ENCODE data around the gene ITGA2B.
"Not testable (repeated sequence)": the region's sequence is repeated elsewhere in the genome, so short reads cannot be mapped to it uniquely, and the experiment has no call there.

Gene ITGA2B

DNA sequence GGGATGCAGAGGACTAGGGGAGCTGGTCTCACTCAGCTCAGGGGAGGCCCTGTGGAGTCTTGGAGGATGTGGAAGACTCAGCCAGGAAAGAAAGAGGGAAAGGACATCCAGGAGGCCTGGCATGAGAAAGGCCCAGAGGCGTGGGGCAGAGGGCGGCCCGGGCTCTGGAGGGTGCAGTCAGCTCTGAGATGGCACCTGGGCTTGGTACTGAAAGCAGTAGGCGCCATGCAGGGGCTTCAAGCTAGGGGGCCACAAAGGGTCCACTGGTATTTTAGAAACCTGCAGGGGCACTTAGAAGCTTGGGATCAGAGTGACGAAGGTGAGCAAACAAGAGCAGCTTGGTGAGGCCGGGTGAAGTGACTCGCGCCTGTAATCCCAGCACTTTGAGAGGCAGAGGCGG lies 31.4 kb downstream of the ITGA2B start:
- DNase-seq: no peak
- intact Hi-C loops (cut with DNase I): no loop called here

DNA sequence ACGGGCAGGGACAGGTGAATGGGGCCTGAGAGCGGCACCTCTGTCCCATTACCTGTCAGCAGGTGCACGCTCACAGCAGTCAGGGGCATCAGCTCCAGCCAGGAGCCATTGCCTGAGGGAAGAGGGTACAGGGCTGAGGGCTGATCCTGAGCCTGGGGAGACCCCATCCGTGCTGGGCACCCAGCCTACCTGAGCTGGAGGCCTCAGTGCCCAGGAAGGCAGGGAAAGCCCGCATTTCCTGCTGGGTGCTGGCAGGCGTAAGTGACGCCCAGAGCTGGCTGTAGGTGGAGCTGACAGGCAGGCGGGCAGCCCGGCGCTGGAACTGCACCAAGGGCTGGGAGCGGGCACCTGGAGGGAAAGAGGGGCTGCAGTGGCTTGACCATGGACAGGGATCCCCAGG lies 33.2 kb downstream of the ITGA2B start:
- DNase-seq: no peak
- intact Hi-C loops (cut with DNase I): no loop called here

DNA sequence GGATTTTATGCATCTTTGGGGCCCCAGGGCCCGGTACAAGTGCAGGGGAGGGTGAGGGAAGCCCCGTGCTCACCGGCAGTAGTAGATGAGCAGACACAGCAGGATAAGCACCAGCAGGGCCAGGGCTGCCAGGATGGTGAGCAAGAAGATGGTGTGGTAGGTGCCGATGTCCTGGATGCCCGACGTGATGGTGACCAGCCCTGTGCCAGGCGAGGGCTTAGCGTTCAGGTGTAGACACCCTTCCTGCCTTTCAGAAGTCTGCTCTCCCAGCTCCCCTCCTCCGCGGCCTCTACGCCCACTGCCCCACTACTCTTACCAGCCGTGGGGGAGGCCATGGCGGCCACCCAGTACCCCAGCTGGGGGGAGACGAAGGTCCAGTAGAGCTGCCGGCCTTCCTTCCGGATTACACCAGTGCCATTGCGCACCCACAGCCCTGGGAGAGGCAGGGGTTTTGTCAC lies 33.8 kb downstream of the ITGA2B start:
- DNase-seq: no peak
- intact Hi-C loops (cut with DNase I): no loop called here

DNA sequence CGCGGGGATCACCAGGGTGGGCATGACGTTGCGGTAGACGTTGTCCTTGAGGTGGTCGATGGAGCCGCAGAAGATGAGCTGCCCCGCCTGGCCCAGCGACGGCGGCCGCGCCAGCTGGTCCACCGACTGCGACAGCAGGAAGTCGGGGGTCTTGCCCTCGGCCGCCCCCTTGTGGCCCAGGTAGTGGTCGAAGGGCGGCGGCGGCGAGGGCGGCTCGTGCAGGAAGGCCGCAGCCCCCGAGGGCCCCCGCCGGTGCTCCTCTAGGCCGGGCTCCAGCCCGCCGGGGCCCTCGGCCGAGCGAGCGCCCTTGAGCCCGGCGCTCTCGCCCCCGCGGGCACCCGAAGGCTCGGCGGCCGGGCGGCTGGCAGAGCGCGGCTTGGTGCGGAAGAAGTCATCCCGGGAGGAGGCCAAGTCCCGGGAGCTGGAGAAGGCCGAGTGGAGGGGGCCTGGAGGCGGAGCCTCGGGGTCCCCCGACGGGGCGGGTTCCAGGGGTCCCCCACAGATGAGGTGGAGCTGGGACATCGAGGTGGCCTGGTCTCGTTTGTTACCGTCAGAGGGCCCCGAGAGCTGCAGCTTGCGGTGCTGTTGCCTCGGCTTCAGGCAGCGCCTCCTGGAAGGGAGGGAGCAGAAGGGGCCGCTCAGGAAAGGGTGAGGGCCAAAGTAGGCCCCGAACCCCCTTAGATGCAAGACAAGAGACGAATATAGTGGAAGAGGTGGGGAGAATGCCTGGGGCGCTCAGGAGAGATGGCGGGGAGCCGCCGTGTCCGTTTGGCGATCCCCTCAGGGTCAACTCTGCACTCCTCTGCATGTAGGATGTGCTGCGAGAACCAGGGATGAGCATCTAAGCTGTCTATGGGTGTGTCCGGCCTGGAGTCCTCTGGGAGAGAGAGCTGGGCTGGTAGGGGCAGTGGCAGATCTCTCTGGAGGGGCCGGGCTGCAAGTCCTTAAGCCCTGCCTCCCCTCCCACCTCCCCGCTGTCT lies 34.6 kb downstream of the ITGA2B start:
- intact Hi-C loops (cut with DNase I): no loop called here

DNA sequence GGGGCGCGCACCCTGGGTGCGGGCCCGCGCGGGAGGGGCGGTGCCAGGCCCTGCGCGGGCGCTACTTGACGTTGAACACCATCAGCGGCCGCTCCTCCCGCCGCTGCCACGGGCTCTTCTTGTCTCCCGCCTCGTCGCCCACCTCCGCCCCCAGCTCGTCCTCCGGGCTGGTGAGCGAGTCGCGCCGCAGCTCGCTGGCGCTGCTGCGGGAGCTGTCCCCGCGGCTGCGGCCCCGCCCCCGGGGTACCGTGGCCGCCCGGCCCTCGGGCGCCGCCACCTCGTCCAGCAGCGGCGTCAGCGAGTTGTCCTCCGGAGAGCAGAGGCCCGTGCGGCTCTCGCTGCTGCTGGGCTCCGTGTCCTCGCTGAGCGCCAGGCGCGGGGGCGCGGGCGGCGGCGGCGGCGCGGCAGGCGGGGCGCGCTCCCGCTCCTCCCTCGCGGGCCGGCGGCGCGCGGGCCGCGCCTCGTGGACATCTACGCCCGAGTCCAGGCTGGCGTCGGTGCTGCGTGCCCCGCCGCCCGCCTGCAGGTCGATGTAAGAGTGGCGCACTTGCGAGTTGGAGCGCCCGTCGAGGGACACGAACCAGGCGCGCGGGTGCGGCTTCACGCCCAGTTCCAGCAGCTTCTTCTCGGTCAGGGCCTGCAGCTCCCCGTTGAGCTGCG lies 35.6 kb downstream of the ITGA2B start:
- intact Hi-C loops (cut with DNase I): no loop called here
- DNase-seq: peak in 10 of 42 donors; percentile 11 to 53 (median 36)

More for the DNA sequence above, 34.6 kb downstream of the ITGA2B start:
- peak in 1 of 42 donors; percentile 54 for DNase-seq

DNA sequence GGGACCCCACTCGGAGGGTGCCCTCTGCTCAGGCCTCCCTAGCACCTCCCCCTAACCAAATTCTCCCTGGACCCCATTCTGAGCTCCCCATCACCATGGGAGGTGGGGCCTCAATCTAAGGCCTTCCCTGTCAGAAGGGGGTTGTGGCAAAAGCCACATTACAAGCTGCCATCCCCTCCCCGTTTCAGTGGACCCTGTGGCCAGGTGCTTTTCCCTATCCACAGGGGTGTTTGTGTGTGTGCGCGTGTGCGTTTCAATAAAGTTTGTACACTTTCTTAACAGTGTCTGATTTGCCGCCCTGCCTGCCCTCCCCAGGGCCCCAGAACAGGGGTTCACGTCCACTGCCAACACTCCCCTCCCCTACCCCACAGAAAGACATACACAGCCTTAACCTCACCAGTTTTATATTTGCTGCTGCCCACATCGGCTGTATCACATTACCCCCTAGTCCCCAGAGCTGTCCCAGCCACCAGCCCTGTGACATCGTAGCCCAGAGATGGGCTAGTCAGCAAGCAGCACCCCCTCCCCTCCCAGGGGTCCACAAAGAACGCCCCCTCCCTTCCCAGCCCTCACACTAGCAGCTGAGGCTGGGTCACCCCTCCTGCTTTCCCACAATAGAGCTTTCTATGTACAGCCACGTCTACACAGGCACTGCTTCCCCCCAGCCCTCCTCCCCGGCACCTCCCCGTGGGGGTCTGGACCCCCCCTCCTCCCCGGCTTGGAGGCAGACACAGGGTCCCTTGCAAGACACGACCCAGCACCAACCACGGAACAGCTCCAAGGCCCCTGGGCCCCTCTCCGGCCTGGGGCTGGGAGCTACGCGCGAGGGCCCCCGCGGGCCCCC lies 36.4 kb downstream of the ITGA2B start:
- intact Hi-C loops (cut with DNase I): no loop called here

DNA sequence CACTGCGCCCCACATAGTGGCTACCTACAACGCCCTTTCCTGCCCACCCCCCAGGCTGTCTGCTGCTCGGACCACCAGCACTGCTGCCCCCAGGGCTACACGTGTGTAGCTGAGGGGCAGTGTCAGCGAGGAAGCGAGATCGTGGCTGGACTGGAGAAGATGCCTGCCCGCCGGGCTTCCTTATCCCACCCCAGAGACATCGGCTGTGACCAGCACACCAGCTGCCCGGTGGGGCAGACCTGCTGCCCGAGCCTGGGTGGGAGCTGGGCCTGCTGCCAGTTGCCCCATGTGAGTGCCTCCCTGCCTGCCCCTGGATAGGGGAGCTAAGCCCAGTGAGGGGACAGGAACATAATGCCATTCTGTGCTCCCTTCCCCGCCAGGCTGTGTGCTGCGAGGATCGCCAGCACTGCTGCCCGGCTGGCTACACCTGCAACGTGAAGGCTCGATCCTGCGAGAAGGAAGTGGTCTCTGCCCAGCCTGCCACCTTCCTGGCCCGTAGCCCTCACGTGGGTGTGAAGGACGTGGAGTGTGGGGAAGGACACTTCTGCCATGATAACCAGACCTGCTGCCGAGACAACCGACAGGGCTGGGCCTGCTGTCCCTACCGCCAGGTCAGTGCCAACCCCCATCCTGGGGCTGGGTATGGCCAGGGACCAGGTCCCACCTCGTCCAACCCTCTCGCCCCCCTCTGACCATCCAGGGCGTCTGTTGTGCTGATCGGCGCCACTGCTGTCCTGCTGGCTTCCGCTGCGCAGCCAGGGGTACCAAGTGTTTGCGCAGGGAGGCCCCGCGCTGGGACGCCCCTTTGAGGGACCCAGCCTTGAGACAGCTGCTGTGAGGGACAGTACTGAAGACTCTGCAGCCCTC lies 37.3 kb downstream of the ITGA2B start:
- intact Hi-C loops (cut with DNase I): no loop called here
- DNase-seq: no peak

More for the DNA sequence above, 36.4 kb downstream of the ITGA2B start:
- DNase-seq: no peak

DNA sequence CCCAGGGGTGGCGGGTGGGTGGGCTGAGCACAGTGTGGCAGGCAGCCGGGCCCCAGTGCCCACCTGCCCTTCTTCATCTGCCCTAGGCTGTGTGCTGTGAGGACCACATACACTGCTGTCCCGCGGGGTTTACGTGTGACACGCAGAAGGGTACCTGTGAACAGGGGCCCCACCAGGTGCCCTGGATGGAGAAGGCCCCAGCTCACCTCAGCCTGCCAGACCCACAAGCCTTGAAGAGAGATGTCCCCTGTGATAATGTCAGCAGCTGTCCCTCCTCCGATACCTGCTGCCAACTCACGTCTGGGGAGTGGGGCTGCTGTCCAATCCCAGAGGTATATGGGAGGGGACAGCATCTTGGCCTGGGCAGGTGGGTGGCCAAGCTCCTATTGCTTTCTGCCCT lies 38.0 kb downstream of the ITGA2B start:
- intact Hi-C loops (cut with DNase I): no loop called here

DNA sequence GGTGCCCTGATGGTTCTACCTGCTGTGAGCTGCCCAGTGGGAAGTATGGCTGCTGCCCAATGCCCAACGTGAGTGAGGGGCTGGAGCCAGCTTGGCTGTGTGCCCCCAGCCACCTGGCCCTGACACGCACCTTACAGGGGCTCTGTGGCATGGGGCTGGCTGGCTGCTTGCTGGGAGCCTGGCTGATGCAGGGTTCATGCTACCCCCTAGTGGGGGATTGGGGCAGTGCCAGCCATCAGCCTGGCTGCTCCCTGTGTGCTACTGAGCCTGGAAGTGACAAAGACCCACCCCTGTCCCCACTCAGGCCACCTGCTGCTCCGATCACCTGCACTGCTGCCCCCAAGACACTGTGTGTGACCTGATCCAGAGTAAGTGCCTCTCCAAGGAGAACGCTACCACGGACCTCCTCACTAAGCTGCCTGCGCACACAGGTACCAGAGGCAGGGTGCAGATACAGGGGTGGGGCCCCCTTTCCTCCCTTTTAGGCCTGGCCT lies 38.7 kb downstream of the ITGA2B start:
- intact Hi-C loops (cut with DNase I): no loop called here
- peak; percentile 66 to 90 (median 81) for DNase-seq

More for the DNA sequence above, 38.0 kb downstream of the ITGA2B start:
- DNase-seq: no peak

DNA sequence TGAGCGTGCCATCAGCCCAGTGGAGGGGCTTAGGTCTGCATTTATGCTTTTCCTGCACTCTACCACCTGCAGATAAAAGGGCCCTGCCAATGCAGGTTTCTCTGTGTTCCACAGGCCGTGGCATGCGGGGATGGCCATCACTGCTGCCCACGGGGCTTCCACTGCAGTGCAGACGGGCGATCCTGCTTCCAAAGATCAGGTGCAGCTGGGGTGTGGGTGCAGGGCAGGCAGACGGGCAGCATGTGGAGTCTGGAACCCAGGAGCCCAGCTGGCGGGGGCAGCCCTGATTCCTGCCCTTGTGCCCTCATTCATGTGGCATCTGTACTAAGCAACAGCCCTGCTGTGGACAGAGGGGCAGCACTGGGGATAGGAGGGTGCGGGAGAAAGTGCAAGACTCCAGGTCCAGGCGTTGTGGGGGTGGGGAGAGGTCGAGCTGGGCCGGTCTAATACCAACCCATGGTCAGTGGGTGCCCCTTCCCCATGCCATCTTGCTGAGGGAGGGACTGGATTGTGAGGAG lies 39.8 kb downstream of the ITGA2B start:
- no peak for DNase-seq
- intact Hi-C loops (cut with DNase I): loop anchor here (5.0 kb wide), 1 partner anchor 137 kb away; no protein-coding TSS in a partner anchor

DNA sequence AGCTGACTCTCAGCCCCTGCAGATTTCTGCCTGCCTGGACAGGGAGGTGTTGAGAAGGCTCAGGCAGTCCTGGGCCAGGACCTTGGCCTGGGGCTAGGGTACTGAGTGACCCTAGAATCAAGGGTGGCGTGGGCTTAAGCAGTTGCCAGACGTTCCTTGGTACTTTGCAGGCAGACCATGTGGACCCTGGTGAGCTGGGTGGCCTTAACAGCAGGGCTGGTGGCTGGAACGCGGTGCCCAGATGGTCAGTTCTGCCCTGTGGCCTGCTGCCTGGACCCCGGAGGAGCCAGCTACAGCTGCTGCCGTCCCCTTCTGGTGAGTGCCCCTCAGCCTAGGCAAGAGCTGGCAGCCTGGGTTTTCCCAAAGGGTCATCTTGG lies 40.5 kb downstream of the ITGA2B start:
- DNase-seq: no peak
- intact Hi-C loops (cut with DNase I): loop anchor here (5.0 kb wide), 1 partner anchor 137 kb away; no protein-coding TSS in a partner anchor

DNA sequence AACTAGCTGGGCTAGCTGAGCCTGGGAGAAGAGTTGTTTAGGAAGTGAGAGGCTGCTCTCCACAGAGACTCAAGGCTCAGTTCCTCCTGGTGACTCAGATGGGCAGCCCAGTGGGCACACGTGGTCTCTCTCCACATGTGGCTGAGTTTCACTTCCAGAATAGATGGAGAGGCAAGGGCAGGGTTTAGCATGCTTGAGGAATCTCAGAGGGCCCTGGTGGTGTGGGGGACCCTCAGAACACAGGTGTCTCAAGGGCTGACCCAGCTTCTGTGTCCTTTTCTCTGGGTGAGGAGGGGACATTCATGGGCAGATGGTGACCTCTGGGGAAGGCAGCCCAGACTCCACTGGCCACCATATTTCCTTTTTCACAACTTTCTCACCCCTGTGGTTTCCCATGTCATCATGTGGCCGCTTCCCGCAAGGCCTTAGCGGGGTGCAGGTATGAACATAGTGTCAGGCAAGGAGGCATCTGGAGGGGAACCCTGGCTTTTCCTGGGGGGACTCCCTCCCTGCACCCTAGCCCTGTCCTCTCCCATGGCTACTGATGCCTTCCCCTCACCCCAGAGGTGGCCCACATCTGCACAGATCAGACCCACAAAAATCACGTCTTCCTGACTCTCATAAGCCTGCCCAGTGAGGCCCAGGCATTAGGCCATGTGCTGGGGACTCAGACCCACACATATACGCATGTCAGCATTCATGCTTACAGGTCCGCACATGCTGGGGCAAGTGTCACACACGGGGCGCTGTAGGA lies 41.0 kb downstream of the ITGA2B start:
- DNase-seq: peak in 27 of 42 donors; percentile 26 to 67 (median 50)
- intact Hi-C loops (cut with DNase I): loop anchor here (5.0 kb wide), 1 partner anchor 136 kb away; no protein-coding TSS in a partner anchor

DNA sequence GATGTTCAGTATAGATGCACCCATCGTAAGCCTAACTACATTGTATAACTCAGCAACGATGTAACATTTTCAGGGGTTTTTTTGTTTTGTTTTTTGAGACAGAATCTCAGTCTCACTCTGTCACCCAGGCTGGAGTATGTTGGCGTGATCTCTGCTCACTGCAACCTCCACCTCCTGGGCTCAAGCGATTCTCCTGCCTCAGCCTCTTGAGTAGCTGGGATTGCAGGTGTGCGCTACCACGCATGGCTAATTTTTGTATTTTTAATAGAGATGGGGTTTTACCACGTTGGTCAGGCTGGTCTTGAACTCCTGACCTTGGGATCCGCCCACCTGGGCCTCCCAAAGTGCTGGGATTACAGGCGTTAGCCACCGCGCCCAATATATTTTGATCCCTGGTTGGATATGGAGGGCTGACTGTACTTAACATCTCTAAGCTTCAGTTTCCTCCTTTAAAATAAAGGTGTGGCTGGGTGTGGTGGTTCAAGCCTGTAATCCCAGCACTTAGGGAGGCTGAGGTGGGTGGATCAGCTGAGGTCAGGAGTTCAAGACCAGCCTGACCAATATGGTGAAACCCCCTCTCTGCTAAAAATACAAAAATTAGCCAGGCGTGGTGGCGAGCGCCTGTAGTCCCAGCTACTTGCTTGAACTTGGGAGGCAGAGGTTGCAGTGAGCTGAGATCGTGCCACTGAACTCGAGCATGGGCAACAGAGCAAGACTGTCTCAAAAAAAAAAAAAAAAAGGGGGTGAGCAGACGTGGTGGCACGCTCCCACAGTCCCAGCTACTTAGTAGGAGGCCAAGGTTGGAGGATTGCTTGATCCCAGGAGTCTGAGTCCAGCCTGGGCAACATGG lies 42.0 kb downstream of the ITGA2B start:
- intact Hi-C loops (cut with DNase I): loop anchor here (5.0 kb wide), 1 partner anchor 135 kb away; no protein-coding TSS in a partner anchor
- not testable (repeated sequence) for DNase-seq

DNA sequence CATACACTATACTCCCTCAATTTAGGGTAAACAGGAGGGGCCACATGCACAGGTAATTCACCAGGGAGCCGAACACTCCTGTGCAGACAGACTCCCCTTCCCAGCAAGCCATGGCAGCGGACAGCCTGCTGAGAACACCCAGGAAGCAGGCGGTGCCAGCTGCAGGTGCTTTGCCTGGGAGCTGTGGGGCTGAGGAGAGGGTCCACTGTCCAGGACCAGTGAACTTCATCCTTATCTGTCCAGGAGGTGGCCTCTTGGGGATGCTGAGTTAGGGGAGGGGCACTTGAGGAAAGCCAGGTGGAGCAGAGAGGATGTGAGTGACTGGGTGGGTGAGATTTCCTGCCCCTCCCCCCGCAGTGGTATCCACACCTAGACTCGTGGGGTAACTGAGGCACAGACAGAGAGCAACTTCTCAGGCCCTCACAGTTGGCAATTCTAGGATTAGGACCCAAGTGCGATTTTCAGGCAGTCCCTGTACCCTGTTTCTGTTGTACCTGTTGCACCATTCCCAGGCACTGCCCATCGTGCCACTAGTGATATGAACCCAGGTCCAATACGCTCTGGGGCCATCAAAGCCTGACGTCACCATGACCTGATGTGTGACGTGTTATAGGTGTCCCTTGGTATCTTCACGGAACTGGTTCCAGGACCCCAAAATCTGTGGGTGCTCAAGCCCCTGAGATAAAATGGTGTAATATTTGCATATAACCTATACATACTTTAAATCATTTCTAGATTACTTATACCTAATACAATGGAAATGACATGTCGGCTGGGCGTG lies 43.2 kb downstream of the ITGA2B start:
- intact Hi-C loops (cut with DNase I): loop anchor here (5.0 kb wide), 1 partner anchor 134 kb away; no protein-coding TSS in a partner anchor
- no peak for DNase-seq

DNA sequence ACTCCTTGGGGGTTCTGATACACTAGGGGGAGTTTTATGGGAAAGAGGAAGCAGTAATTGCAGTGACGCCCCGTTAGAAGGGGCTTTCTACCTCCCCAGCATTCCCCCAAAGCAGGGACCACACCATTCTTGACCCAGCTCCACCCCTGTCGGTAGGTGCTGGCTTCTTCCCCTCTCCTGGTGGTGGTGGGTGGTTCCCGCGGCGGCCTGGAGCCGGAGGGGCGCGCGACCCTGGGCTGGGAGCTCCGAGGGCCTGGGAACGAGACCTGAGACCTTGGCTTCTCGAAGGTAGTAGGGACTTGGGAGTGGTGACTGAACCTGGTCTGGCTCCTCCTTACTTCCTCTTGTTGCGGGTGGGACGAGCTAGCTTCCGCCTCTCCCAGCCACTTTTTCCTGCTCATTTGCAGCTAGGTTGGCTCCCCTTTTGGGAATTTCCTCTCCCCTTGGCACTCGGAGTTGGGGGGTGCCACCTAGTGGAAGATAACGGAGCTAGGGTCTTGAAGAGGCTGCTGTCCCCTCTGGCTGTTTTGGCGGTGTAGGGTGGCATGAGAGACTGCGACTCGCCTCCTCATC lies 43.9 kb downstream of the ITGA2B start:
- intact Hi-C loops (cut with DNase I): loop anchor here (5.0 kb wide), 1 partner anchor 133 kb away; no protein-coding TSS in a partner anchor
- DNase-seq: peak; percentile 45 to 93 (median 78)
